WTC11 (cell line): Measurements from ENCODE around the gene SMARCC2. TPM values are rescaled to one million over a fixed set of nuclear protein-coding genes. Genes with fewer than 3 reads are reported as not detected.
A peak's percentile ranks its signal among the peaks of the same experiment; 100 is the strongest.

ENCODE experiments used
- ATAC-seq: fragments of 200-7000 bp; cut with Tn5 transposase; 2 replicates; pipeline ENCODE4 v1.10.0; 2021; ENCODE audit warnings: mild to moderate bottlenecking, moderate library complexity
- CTCF ChIA-PET: fragments of 300-600 bp; sonication (Branson Sonifier 250); formaldehyde crosslinking; loops from one replicate; lab custom pipeline; 2021; ENCODE audit warnings: antibody characterized with exemption; lab: Charles Lee
- POLR2A ChIA-PET: fragments of 350-600 bp; sonication (Branson Sonifier 250); formaldehyde crosslinking; loops from one replicate; lab custom pipeline; 2021; ENCODE audit warnings: antibody characterized with exemption; lab: Charles Lee
- DNase-seq: peaks from one replicate; pipeline ENCODE4 v3.0.0; 2021; ENCODE audit warnings: low spot score
- H3K27ac Mint-ChIP-seq: 2 replicates; pipeline ENCODE4 v1.8.0; 2021; ENCODE audit warnings: mixed read lengths
- H3K27me3 Mint-ChIP-seq: 2 replicates; pipeline ENCODE4 v1.8.0; 2021; ENCODE audit warnings: low read depth, mild to moderate bottlenecking, moderate library complexity, mixed read lengths
- H3K36me3 Mint-ChIP-seq: 2 replicates; pipeline ENCODE4 v1.8.0; 2021; ENCODE audit warnings: mixed read lengths
- H3K4me1 Mint-ChIP-seq: 2 replicates; pipeline ENCODE4 v1.8.0; 2022; ENCODE audit warnings: mixed read lengths
- H3K4me3 Mint-ChIP-seq: 2 replicates; pipeline ENCODE4 v1.8.0; 2021; ENCODE audit warnings: mild to moderate bottlenecking, moderate library complexity, mixed read lengths
- H3K9me3 Mint-ChIP-seq: 2 replicates; pipeline ENCODE4 v1.8.0; 2021; ENCODE audit warnings: mixed read lengths
- GABPB1 ChIP-seq: sonication (generic); formaldehyde crosslinking; IDR thresholded peaks from 2 replicates; pipeline ENCODE4 v1.8.1; 2023; ENCODE audit warnings: mild to moderate bottlenecking, missing genetic modification reagents
- HMGXB4 ChIP-seq: sonication (generic); formaldehyde crosslinking; IDR thresholded peaks from 2 replicates; pipeline ENCODE4 v1.8.1; 2023; ENCODE audit warnings: mild to moderate bottlenecking, moderate library complexity, missing genetic modification reagents
- JAZF1 ChIP-seq: fragments of 250-450 bp; sonication (Bioruptor Pico); IDR thresholded peaks from 2 replicates; pipeline ENCODE4 v1.9.0; 2021; ENCODE audit warnings: moderate library complexity, mild to moderate bottlenecking, inconsistent platforms
- JUN ChIP-seq: sonication (generic); formaldehyde crosslinking; IDR thresholded peaks from 2 replicates; pipeline ENCODE4 v1.8.0; 2023; ENCODE audit warnings: mild to moderate bottlenecking, missing genetic modification reagents
- RORB ChIP-seq: fragments of 250-450 bp; sonication (Bioruptor Pico); IDR thresholded peaks from 2 replicates; pipeline ENCODE4 v1.9.0; 2021; ENCODE audit warnings: mild to moderate bottlenecking
- SMAD3 ChIP-seq: sonication (generic); formaldehyde crosslinking; IDR thresholded peaks from 2 replicates; pipeline ENCODE4 v1.8.0; 2022; ENCODE audit warnings: missing genetic modification reagents, mild to moderate bottlenecking, borderline replicate concordance
- TEAD1 ChIP-seq: sonication (generic); formaldehyde crosslinking; IDR thresholded peaks from 2 replicates; pipeline ENCODE4 v1.8.0; 2022; ENCODE audit warnings: mild to moderate bottlenecking, missing genetic modification reagents
- TEAD4 ChIP-seq: sonication (generic); formaldehyde crosslinking; IDR thresholded peaks from 2 replicates; pipeline ENCODE4 v1.8.0; 2022; ENCODE audit warnings: mild to moderate bottlenecking, missing genetic modification reagents
- USF1 ChIP-seq: sonication (generic); formaldehyde crosslinking; IDR thresholded peaks from 2 replicates; pipeline ENCODE4 v1.8.0; 2022; ENCODE audit warnings: mild to moderate bottlenecking, missing genetic modification reagents
- ZMAT4 ChIP-seq: fragments of 250-450 bp; sonication (Bioruptor Pico); IDR thresholded peaks from 2 replicates; pipeline ENCODE4 v1.9.0; 2021; ENCODE audit warnings: mild to moderate bottlenecking
- ZNF512 ChIP-seq: sonication (generic); formaldehyde crosslinking; IDR thresholded peaks from 2 replicates; pipeline ENCODE4 v1.8.1; 2022; ENCODE audit warnings: missing genetic modification reagents, borderline replicate concordance
- total RNA-seq: library from RNA; stranded (reverse); gene quantifications from 3 replicates; pipeline ENCODE4 v1.2.3, GENCODE V29; 2021
- TF ChIP-seq, protein P1 (sequence below): sonication (generic); formaldehyde crosslinking; conservative IDR thresholded peaks from 2 replicates; pipeline ENCODE4 v1.8.1; 2023; ENCODE audit warnings: mild to moderate bottlenecking, low read depth, missing genetic modification reagents, moderate library complexity
- TF ChIP-seq, protein P2 (sequence below): fragments of 200-600 bp; IDR thresholded peaks from 2 replicates; pipeline ENCODE4 v1.8.0; 2022; ENCODE audit warnings: antibody characterized with exemption
- TF ChIP-seq, protein P3 (sequence below): sonication (generic); formaldehyde crosslinking; IDR thresholded peaks from 2 replicates; pipeline ENCODE4 v1.8.0; 2022; ENCODE audit warnings: missing genetic modification reagents

SMARCC2 gene
- total RNA-seq, 1 experiment from 2014 or later = 76.8 TPM

DNA sequence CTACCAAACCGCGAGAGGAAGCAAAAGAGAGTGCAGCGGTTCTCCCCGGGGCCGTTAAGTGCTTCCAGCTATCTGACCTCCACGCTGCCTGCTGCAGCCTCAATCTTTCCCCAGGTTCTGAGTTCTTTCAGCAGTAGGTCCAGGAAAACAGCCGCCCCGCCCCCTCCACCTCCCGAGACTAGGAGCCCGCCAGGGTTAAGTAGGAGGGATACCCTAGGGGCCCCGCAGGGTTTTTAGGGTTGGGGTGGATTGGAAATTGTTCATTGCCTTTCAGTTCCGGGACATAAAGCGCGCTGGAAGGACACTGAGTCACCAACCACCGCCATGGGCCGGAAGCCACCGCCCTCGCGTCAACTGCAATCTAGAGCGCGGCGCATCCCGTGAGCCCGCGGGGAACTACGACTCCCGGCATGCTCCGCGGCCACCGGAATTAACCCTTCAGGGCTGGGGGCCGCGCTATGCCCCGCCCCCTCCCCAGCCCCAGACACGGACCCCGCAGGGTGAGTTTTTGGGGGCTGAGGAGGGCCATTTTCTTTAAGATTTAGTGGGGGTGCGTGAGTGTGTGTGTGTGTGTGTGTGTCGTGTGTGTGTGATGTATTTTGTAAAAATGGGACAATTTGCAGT lies 37.0 kb downstream of the SMARCC2 start, which contains the start of gene MYL6B (continued):
- TF ChIP-seq, protein P1, sequence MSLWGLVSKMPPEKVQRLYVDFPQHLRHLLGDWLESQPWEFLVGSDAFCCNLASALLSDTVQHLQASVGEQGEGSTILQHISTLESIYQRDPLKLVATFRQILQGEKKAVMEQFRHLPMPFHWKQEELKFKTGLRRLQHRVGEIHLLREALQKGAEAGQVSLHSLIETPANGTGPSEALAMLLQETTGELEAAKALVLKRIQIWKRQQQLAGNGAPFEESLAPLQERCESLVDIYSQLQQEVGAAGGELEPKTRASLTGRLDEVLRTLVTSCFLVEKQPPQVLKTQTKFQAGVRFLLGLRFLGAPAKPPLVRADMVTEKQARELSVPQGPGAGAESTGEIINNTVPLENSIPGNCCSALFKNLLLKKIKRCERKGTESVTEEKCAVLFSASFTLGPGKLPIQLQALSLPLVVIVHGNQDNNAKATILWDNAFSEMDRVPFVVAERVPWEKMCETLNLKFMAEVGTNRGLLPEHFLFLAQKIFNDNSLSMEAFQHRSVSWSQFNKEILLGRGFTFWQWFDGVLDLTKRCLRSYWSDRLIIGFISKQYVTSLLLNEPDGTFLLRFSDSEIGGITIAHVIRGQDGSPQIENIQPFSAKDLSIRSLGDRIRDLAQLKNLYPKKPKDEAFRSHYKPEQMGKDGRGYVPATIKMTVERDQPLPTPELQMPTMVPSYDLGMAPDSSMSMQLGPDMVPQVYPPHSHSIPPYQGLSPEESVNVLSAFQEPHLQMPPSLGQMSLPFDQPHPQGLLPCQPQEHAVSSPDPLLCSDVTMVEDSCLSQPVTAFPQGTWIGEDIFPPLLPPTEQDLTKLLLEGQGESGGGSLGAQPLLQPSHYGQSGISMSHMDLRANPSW = no peak
- TF ChIP-seq SMAD3 (CRISPR knock-in tag) (no peak), GABPB1 (peak; percentile 57; the same call in 1 of the 2 replicates), ZMAT4 (CRISPR knock-in tag) (no peak)

- peak overlapping the region; percentile 93 for H3K4me3 Mint-ChIP-seq
- TF ChIP-seq TEAD4 (CRISPR knock-in tag) (no peak), ZNF512 (CRISPR knock-in tag) (no peak)
- TF ChIP-seq, protein P2, sequence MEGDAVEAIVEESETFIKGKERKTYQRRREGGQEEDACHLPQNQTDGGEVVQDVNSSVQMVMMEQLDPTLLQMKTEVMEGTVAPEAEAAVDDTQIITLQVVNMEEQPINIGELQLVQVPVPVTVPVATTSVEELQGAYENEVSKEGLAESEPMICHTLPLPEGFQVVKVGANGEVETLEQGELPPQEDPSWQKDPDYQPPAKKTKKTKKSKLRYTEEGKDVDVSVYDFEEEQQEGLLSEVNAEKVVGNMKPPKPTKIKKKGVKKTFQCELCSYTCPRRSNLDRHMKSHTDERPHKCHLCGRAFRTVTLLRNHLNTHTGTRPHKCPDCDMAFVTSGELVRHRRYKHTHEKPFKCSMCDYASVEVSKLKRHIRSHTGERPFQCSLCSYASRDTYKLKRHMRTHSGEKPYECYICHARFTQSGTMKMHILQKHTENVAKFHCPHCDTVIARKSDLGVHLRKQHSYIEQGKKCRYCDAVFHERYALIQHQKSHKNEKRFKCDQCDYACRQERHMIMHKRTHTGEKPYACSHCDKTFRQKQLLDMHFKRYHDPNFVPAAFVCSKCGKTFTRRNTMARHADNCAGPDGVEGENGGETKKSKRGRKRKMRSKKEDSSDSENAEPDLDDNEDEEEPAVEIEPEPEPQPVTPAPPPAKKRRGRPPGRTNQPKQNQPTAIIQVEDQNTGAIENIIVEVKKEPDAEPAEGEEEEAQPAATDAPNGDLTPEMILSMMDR = peak; percentile 22; the same call in 1 of the 2 replicates
- ChIA-PET POLR2A (interaction anchor here (0.6 to 1.9 kb wide), 6 partner anchors 10 to 70 kb away, joined by 5 to 15 read pairs (median 6); partner anchors contain the start of genes ESYT1, PA2G4, RNF41 and ZC3H10), CTCF (interaction anchor here (0.6 to 3.0 kb wide), 13 partner anchors 9 to 1191 kb away, joined by 3 to 25 read pairs (median 6); partner anchors contain the start of genes ANKRD52, ESYT1, RNF41 and SMARCC2)
- ATAC-seq (peak; percentile 81), DNase-seq (peak; percentile 72)
- peak overlapping the region; percentile 88 for H3K27ac Mint-ChIP-seq
- peaks cover 13% of the 10 kb centered on the region for H3K4me1 Mint-ChIP-seq
- H3K36me3 Mint-ChIP-seq = peaks cover 17% of the 10 kb centered on the region
- H3K27me3 Mint-ChIP-seq = no peaks in the 10 kb centered on the region
- no peaks in the 10 kb centered on the region for H3K9me3 Mint-ChIP-seq
Measured at GRCh38 chr12:56151672-56152131, 37.6 kb downstream of the SMARCC2 start.

- TF ChIP-seq HMGXB4 (CRISPR knock-in tag) (no peak), USF1 (CRISPR knock-in tag) (no peak), TEAD1 (no peak), SMAD3 (CRISPR knock-in tag) (no peak), RORB (no peak), JAZF1 (CRISPR knock-in tag) (no peak), JUN (no peak)
- TF ChIP-seq, protein P3, sequence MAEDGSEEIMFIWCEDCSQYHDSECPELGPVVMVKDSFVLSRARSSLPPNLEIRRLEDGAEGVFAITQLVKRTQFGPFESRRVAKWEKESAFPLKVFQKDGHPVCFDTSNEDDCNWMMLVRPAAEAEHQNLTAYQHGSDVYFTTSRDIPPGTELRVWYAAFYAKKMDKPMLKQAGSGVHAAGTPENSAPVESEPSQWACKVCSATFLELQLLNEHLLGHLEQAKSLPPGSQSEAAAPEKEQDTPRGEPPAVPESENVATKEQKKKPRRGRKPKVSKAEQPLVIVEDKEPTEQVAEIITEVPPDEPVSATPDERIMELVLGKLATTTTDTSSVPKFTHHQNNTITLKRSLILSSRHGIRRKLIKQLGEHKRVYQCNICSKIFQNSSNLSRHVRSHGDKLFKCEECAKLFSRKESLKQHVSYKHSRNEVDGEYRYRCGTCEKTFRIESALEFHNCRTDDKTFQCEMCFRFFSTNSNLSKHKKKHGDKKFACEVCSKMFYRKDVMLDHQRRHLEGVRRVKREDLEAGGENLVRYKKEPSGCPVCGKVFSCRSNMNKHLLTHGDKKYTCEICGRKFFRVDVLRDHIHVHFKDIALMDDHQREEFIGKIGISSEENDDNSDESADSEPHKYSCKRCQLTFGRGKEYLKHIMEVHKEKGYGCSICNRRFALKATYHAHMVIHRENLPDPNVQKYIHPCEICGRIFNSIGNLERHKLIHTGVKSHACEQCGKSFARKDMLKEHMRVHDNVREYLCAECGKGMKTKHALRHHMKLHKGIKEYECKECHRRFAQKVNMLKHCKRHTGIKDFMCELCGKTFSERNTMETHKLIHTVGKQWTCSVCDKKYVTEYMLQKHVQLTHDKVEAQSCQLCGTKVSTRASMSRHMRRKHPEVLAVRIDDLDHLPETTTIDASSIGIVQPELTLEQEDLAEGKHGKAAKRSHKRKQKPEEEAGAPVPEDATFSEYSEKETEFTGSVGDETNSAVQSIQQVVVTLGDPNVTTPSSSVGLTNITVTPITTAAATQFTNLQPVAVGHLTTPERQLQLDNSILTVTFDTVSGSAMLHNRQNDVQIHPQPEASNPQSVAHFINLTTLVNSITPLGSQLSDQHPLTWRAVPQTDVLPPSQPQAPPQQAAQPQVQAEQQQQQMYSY (CRISPR knock-in tag) = no peak
- Mint-ChIP-seq H3K27me3 (no peaks in the 10 kb centered on the region), H3K4me1 (peaks cover 13% of the 10 kb centered on the region), H3K27ac (peak overlapping the region; percentile 82; the same call in 1 of the 2 replicates), H3K4me3 (peak overlapping the region; percentile 93), H3K9me3 (no peaks in the 10 kb centered on the region), H3K36me3 (peaks cover 14% of the 10 kb centered on the region)
- ATAC-seq (no peak), DNase-seq (no peak)
- ChIA-PET POLR2A (interaction anchor here (1.9 kb wide), 1 partner anchor 72 kb away, joined by 5 read pairs; the partner anchor contains the start of gene RNF41), CTCF (interaction anchor here (0.6 to 3.0 kb wide), 7 partner anchors 8 to 475 kb away, joined by 3 to 25 read pairs (median 6); partner anchors contain the start of genes ESYT1, SMARCC2 and ZC3H10)
Measured at GRCh38 chr12:56150563-56150962, 38.7 kb downstream of the SMARCC2 start.
